Muscle of leg (tissue), 11 donors: ENCODE results near the gene BCR. TPM values are rescaled to one million over a fixed set of nuclear protein-coding genes. Genes with fewer than 3 reads are reported as not detected.

Experiments used
- DNase-seq: peaks from one replicate; pipeline ENCODE4 v3.0.0; 2013
- H3K27ac ChIP-seq: one replicate; pipeline ENCODE4 v1.5.1; 2013; ENCODE audit warnings: mild to moderate bottlenecking, low read length, control low read depth
- H3K27me3 ChIP-seq: one replicate; pipeline ENCODE4 v1.6.1; 2013; ENCODE audit warnings: low read length; ENCODE audit not compliant: control insufficient read depth, insufficient read depth
- H3K36me3 ChIP-seq: one replicate; pipeline ENCODE4 v1.6.1; 2013; ENCODE audit warnings: low read length; ENCODE audit not compliant: control insufficient read depth, insufficient read depth
- H3K4me1 ChIP-seq: one replicate; pipeline ENCODE4 v1.6.1; 2013; ENCODE audit warnings: low read length; ENCODE audit not compliant: control insufficient read depth, insufficient read depth
- H3K4me3 ChIP-seq: one replicate; pipeline ENCODE4 v1.5.1; 2013; ENCODE audit warnings: low read length, control low read depth
- H3K9me3 ChIP-seq: replicated peaks from 2 replicates; pipeline ENCODE4 v1.6.1; 2013; ENCODE audit warnings: low read depth, low read length; ENCODE audit not compliant: control insufficient read depth
- WGBS: methylation state at CpG from one replicate; pipeline ENCODE4 v1.1.5; 2013; ENCODE audit warnings: missing lambda C conversion rate; ENCODE audit not compliant: insufficient coverage; 5-methylcytosine and 5-hydroxymethylcytosine counted together
- polyA plus RNA-seq, 8 donors: library from polyadenylated mRNA; unstranded; fragments of 120-200 nt; gene quantifications; one replicate each; pipeline versions ENCODE4 v1.2.1 to v1.2.3, GENCODE V29; 2013; ENCODE audit warnings: inconsistent platforms in 1 of 8, low replicate concordance in 1 of 8; ENCODE audit not compliant: insufficient read length in 8 of 8, insufficient read depth in 1 of 8
- total RNA-seq: library from RNA; stranded (reverse); fragments of 120-200 nt; gene quantifications from one replicate; pipeline ENCODE4 v1.2.4, GENCODE V29; 2013

BCR gene
- total and polyA plus RNA-seq, 9 donors: 12.7 to 27.0 (median 17.7) TPM

DNA sequence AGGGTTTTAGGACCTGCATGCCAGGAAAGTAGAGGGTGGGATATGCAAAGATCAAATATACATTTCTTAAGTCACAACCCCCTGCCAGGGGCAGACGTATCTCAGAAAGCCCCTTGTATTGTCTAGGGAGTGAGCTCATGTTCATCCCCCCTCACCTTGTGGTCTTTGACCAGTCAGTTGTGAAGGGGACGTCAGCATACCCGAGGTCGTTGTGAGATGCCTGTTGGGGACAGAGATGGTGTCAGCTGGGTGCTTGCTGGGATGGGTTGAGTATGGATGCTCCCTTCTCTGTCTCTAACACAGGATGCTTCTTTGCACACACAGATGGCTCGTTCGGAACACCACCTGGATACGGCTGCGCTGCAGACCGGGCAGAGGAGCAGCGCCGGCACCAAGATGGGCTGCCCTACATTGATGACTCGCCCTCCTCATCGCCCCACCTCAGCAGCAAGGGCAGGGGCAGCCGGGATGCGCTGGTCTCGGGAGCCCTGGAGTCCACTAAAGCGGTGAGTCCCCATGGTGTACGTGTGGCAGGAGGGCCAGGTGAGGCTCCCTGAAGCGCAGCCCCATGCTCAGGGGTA is 73.3 kb downstream of the BCR start:
- no peak overlapping the region for H3K27ac ChIP-seq
- H3K36me3 ChIP-seq: peaks cover 9% of the 10 kb centered on the region
- H3K9me3 ChIP-seq: no peaks in the 10 kb centered on the region
- H3K27me3 ChIP-seq: peaks cover 17% of the 10 kb centered on the region
- H3K4me3 ChIP-seq: no peak overlapping the region
- WGBS: 97% methylated on average over 12 of the region's 19 CpGs
- DNase-seq: no peak
- H3K4me1 ChIP-seq: peaks cover 25% of the 10 kb centered on the region

DNA sequence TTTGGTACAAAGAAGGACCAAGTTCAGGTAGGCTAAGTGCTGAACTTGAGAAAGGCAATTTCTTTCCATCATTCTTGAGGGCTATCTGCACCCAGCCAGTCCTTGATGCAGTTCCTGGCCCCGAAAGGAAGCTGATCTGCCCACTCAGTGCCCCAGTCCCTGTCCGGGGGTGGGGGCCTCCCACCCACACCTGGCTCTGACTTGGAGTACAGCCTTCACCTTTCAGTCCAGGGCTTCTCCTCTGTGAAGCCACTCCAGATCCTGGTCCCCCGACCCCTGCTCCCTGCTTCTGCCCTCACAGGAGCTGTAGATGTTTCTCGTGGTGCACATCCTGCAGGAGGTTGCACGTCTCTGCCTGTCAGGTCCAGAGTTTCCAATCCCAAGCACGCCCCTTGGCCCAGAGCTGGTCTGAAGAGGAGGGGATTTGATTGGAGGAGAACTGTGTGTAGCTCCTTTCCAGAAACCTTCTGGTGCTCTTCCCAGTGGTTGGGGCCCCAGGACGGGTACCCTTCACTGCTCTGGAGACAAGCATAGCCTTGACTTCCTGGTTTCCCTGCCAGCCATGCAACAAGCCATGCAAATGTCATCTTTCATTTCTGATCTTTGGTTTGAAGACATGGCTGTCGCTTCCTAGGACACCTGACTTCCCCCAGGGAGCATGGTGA is 75.3 kb downstream of the BCR start:
- WGBS: 53% methylated on average over 7 of the region's 8 CpGs
- H3K4me1 ChIP-seq: peaks cover 23% of the 10 kb centered on the region
- H3K27me3 ChIP-seq: peaks cover 14% of the 10 kb centered on the region
- H3K36me3 ChIP-seq: peaks cover 9% of the 10 kb centered on the region
- no peak overlapping the region for H3K4me3 ChIP-seq
- no peak overlapping the region for H3K27ac ChIP-seq
- no peaks in the 10 kb centered on the region for H3K9me3 ChIP-seq
- no peak for DNase-seq

DNA sequence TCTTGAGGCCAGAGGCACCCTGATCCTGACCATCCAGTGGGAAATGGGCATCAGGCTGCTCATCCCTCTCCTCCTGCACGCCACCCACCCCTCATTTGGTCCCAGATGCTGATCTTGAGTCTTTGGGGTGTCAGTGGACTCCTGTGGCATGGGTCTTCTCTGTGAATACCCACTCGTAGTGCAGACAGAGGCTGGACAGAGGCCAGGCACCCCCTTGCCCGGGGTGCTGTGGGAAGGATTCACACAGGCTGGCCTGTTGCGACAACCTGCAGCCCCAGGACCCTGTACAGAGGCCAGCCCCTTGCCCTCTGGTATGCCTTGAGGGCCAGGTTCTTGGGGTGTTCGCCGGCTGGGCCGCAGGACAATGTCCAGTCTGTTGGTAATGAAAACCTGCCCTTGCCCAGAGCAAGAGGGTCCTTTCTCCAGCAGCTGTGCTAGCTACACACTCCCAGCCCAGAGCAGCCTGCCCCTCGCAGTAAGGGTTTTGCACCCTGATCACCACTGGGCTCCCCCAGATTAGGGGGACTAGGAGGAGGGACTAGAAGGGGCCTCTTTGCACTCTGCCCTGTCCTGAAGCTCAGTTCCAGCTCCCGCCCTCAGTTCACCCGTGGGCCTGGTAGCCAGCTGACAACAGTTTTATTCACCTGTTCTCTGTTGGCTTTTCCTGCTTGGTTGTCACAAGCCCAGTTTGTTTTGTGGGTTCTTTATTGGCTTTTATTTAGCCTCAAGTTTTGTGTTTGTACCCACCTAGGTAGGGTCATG is 76.0 kb downstream of the BCR start:
- Histone ChIP-seq H3K27me3 (peaks cover 11% of the 10 kb centered on the region), H3K4me1 (peaks cover 23% of the 10 kb centered on the region), H3K4me3 (no peak overlapping the region), H3K9me3 (no peaks in the 10 kb centered on the region), H3K27ac (no peak overlapping the region), H3K36me3 (peaks cover 9% of the 10 kb centered on the region)
- no peak for DNase-seq
- 91% methylated on average over 6 of the region's 10 CpGs for WGBS

DNA sequence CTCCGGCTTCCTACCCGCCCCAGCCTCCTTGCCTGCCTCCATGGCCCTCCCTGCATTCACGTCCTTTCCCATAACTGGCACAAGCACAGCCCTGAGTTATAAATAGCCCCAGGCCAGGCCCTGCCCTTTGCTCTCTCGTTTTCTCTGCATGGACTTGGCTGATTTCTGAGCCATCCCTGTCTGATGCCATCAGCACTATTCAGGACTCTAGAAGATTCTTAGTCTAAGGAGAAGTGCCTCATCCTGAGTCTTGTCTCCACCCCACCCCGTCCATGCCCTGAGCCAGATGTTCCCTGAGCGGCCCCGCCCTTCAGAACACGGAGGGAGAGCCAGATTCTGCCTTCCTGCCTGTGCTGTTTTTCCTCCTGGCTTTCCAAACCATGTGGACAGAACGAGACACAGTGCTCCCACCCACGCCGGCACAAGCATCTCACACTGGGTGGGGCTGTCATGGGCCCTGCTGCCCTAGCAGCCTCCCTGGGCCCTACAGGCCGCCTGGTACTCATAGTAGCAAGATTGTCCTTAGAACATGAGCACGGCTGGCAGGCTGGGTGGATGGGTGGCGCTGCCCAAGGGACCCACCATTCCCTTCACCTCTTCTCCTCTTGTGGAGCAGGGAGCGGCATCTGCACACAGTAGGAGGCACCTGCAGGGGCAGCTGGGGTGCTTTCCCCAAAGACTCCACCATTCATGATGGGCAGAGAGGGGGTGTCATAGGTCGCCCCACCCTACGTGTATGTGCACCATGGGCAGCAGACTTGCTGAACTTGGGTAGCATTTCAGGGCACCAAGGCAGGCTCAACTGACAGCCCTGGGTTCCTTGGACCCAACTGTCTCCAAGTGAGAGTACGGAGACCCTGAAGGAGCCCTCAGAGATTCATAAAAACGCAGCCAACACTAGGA is 76.9 kb downstream of the BCR start:
- Histone ChIP-seq H3K4me3 (no peak overlapping the region), H3K36me3 (peaks cover 9% of the 10 kb centered on the region), H3K27me3 (peaks cover 15% of the 10 kb centered on the region), H3K9me3 (no peaks in the 10 kb centered on the region), H3K27ac (peak overlapping the region; percentile 13), H3K4me1 (peaks cover 24% of the 10 kb centered on the region)
- WGBS: 45% methylated on average over 13 of the region's 19 CpGs
- DNase-seq: peak; percentile 84

DNA sequence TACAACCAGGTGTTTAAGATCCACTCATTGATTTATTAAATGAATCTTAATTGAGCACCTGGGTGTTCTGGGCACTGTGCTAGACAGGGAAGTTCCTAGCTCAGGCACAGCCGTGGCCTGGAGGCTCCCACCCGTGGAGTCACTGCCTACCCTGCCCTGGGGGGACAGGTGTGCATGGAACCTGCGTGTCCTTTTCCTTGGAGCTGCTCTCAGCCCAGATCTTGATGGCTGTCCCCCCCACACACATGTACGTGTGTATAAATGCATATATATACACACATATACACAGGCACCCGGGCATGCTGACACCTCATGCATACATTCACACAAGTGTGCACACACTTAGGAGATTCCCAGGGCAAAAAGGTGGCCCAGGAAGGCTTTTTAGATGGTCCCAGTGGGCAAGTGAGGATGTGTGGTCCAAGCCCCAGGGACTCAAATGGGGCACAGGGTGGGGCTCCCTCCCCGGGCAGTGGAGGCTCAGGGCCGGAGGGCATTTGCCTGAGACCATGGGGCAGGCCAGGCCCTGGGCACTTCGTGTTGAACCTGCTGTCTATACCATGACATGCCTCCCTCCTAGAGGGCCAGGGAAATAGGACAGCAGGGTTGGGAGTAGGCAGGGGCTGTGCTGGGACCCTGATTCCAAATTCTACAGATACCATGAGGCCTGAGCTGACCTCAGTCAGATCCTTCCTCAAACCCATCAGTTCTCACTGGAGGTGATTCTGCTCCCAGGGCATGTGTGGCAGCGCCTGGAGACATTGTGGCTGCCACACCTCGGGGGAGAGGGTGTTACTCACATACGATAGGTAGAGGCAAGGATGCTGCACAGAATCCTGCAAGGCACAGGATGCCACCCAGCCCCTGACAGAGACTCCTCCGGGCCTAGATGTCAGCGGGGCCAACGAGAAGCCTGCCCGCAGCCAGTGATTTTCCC is 77.8 kb downstream of the BCR start:
- no peak for DNase-seq
- Histone ChIP-seq H3K4me1 (peaks cover 26% of the 10 kb centered on the region), H3K27ac (no peak overlapping the region), H3K36me3 (peaks cover 9% of the 10 kb centered on the region), H3K27me3 (peaks cover 16% of the 10 kb centered on the region), H3K4me3 (no peak overlapping the region), H3K9me3 (no peaks in the 10 kb centered on the region)
- 93% methylated on average over 12 of the region's 15 CpGs for WGBS

DNA sequence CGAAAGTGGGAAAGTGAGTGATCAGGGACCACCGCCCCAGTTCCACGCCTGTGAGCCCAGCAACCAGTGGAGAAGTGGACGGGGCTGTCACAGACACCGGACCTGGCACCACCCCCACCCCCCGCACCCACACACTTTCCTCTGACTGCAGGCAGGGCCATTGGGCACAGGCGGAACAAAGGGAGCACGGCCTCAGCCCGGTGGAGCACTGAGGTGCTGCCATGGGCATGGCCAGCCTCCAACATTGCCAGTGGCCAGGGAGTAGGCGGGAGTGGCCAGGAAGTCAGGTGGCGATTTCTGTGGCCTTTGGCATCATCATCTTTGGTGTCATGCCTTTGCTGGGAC is 78.5 kb downstream of the BCR start:
- peaks cover 12% of the 10 kb centered on the region for H3K36me3 ChIP-seq
- DNase-seq: no peak
- H3K9me3 ChIP-seq: no peaks in the 10 kb centered on the region
- WGBS: 90% methylated on average over 8 of the region's 11 CpGs
- H3K4me3 ChIP-seq: no peak overlapping the region
- no peak overlapping the region for H3K27ac ChIP-seq
- H3K27me3 ChIP-seq: peaks cover 16% of the 10 kb centered on the region
- H3K4me1 ChIP-seq: peaks cover 26% of the 10 kb centered on the region

DNA sequence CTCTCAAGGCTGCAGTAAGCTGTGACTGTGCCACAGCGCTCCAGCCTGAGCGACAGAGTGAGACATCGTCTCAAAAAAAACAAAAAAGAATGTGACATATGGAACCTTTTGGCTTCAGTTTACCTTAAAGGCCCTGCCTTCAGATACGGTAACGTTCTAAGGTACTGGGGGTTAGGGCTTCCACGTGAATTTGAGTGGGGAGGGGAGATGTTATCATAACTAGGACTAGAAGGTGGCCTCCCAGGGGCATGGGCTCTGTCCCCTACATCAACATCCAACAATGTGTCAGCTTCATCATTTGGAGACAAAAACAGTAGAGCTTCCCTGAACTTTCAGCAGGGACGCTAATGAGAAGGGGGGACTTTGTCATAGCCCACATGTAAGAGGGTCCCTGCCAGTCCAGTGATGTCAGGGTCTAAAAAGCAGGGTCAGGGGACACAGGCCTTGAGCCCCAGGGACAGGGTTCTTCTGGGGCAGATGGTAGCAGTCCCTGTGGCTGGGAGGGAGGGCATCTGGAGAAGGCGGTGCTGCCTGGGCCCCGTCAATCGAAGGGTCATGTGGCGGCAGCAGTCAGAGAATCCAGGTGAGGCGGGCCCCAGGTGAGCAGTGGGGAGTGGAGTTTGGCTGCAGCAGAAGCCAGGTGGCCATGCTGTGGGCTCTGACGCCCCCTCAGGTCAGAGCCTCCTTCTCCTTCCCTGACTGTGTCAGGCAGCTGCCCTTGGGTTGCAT is 79.8 kb downstream of the BCR start:
- no peak for DNase-seq
- H3K27ac ChIP-seq: no peak overlapping the region
- 86% methylated on average over 11 of the region's 13 CpGs for WGBS

DNA sequence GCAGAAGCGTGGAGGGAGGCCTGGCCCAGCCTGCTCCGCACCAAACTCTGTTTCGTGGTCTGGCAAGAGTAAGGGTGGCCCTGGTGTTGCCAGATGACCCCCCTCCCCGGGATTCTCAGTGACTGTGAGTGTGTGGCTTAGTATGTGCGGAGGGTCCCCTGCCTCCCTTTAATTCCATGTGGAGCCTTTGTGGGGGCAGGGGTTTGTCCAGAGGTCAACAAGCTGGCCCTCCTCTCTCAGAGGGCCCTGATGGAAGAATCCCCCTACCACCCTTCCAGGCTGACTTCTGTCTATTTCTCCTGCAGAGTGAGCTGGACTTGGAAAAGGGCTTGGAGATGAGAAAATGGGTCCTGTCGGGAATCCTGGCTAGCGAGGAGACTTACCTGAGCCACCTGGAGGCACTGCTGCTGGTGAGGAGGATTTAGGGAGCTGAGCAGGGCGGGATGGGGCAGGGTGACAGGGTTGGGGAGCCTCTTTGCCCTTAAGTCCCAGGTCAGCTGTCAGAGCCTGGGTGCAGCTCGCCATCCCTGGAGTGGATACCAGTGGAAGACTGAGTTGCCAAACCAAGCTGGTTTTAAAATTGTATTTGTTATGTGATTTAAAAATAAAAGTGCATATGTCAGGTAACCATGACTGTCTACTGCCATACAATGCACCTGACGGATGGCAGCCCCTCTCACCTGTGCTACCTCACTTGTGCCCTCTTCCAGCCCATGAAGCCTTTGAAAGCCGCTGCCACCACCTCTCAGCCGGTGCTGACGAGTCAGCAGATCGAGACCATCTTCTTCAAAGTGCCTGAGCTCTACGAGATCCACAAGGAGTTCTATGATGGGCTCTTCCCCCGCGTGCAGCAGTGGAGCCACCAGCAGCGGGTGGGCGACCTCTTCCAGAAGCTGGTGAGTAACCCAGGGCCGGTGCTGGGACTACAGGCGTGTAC is 80.6 kb downstream of the BCR start:
- H3K36me3 ChIP-seq: peaks cover 14% of the 10 kb centered on the region

More for the DNA sequence above, 79.8 kb downstream of the BCR start:
- H3K36me3 ChIP-seq: peaks cover 14% of the 10 kb centered on the region
- H3K9me3 ChIP-seq: no peaks in the 10 kb centered on the region
- H3K27me3 ChIP-seq: peaks cover 19% of the 10 kb centered on the region
- no peak overlapping the region for H3K4me3 ChIP-seq
- peaks cover 32% of the 10 kb centered on the region for H3K4me1 ChIP-seq

More for the DNA sequence above, 80.6 kb downstream of the BCR start:
- WGBS: 91% methylated on average over 13 of the region's 21 CpGs
- Histone ChIP-seq H3K27ac (no peak overlapping the region), H3K27me3 (peaks cover 16% of the 10 kb centered on the region), H3K4me3 (no peak overlapping the region), H3K9me3 (no peaks in the 10 kb centered on the region), H3K4me1 (peaks cover 31% of the 10 kb centered on the region)
- DNase-seq: no peak
